COR-L47 (cell line): ENCODE measurements around the gene AKR1B15.

Experiments used
- DNase-seq: peaks from one replicate; lab custom pipeline; 2025; lab: John Stamatoyannopoulos, UW

AKR1B15 gene

DNA sequence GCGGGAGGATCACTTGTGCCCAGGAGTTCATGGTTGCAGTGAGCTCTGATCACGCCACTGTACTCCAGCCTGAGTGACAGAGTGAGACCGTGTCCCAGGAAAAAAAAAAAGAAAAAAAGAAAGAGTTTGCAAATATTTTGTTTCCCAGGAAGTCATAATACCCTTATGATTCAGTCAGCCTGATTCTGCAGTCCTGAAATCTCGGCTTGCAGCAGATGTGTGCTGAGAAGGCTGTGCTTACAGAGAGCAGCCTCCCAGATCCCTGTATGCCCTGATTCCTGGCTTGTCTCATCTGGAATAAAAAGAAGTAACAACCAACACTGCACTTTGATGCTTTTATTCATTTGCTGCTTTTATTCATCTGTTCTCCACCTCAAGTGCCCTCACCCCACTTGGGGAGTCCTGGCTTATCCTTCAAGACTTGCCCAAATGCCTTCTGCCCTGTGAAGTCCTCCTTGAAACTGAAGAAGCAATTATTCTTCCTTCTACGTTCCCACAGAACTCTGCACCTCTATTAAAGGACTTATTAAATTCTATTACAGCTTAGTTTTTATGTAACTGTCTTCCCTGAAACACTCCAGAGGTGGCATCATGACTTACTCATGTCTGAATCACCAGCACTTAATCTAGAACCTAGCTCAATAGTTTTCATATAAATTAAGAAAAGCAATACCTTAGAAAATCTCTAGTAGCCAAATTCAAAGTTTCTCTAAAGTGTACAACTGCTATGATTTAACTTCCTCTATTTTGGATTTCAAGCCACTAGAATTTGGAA is 70.0 kb downstream of the AKR1B15 start:
- DNase-seq = no peak

DNA sequence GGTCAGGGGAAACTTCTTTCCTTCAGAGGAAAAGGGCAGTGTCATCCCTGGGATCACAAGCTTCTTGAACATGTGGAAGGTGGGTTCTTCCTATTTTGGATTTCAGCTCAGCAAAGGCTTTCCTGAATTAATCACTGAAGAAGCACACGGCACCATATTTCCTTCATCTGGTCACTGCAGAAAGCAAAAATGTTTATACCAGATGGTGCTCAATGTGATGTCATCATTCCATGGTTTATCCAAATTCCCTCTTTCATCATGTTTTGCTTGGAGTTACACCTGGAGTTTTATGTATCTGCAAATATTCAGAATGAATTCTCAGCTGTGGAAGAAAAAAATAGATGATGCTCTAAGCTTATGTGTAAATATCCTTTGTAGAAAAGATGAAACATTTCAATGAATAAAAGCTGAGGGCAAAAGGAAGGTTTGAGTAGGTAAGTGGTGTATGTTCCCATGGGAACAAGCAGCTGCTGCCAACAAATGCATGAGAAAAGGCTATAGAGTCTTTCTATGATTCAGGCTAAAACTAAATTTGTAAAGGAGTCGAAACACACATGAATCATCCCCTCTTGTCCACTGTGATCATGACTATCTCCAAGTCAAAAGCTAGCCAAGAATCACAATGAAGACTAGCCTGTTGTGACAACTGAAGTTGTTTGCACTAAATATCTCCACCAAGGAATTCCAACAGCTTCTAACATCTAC is 70.9 kb downstream of the AKR1B15 start:
- DNase-seq = no peak

DNA sequence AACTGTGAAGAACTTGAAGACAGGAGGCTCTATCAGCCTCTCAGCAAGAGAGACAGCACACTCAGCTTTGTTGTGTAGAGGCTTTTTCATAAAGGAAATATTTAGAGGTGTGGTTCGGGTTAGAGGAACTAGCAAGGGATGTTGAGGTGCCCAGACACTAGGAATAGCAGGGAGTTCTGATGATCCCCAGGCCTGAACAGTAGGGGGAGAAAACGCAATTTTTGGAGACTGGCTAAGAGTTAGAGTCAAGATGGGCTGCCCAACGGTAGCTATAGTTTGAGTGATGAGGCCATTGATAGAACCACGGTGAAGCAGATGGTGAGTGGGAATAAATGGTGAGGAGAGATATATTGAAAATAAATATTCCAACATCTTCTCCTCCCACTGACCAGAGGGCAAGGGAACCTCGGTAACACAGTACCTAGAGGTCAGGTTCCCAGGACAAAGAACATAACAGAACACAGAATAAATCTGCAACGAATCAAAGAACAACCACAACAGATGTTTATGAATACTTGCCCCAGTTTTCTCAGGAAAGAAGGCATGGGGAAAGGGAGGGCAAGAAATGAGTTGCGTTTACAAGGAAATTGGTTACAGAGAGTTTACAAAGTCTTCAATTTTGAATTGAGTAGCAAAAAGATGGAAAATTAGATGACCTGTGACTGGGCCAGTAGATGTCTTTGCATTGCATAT is 73.5 kb downstream of the AKR1B15 start:
- DNase-seq = no peak

DNA sequence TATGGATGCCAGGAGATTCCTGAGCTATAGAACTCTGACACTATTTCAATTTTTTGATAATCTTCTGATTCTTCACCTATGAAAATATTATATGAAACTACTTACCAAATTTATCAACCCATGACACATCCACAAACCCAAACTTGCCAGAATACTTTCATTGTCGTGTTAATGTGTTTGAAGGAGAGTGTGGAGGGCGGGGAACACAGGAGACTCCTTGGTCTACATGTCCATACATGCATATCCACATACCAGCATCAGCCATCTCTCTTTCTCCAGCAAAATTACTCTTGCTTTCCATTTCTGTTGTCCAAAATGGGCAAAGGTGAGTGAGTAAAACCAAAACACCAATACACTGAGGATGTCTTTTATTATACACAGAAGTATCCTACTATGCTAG is 74.3 kb downstream of the AKR1B15 start:
- DNase-seq = no peak

DNA sequence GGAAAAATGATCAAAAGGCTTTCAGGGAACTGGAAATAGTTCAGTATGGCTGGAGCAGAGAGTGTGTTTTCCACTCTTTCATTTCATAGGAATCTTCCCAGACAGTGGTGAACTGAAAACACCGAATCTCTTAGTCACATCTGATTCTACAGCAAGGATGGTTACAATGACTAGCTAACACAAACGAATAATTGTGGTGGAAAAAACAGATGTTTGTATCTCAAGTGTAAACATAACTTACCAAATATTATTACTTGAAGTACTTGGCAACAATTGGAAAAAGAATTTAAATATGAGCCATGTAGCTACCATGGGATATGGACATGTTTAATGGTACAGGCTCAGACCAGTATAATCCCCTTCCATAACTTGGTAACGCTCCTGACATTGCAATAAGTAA is 76.6 kb downstream of the AKR1B15 start:
- no peak for DNase-seq

DNA sequence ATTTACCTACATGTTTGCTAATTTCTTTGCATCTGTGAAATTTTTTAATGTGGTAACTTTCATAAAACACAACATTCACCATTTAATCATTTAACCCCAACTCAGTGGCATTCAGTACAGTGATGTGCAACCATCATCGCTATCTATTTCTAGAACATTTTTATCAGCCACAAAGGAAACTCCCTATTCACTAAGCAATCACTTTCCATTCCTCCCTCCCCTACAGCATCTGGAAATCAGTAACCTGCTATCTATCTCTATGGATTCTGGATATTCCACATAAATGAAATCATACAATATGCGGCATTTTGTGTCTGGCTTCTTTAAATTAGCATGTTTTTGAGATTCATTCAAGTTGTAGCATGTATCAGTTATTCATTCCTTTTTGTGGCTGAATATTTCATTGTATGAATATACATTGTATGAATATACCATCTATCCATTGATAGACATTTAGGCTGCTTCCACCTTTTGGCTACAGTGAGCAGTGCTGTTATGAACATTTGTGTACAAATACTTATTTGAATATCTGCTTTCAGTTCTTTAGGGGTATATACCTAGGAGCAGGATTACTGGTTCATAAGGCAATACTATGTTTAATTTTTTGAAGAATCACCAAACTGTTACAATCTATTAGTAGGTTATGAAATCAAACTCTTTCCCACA is 78.3 kb downstream of the AKR1B15 start:
- DNase-seq = no peak

DNA sequence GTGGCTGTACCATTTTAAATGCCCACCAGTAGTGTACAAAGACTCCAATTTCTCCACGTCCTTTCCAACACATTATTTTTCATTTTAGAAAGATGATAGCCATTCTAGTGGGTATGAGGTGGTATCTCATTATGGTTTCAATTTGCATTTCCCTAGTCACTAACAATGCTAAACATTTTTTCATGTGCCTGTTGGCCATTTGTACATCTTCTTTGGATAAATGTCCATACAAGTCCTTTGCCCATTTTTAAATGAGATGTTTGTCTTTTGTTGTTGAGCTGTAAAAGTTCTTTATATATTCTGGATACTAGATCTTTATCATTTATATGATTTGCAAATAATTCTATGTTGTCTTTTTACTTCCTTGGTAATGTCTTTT is 78.9 kb downstream of the AKR1B15 start:
- no peak for DNase-seq

DNA sequence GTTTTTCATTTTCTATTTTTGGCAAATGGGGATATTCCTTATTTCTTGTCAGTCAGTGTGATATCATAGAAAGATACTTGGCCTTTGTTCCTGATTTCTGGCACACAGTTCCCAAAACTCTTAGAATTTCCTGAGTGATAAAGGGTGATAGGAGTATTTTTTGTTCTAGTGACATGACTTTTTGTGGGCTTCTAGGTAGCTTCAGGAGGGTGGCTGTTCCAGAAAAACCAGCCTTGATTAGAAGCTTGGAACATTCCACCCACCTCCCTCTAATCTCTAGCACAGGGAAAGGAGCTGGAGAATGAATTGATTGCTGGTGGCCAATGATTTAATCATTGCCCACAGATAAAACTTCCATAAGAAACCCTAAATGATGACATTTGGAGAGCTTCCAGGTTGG is 80.5 kb downstream of the AKR1B15 start:
- DNase-seq = no peak
